Stimulated activated CD4-positive, alpha-beta T cell treated with anti-CD3 and anti-CD28 coated beads, Interleukin-4, amount 100 ng/mL, for 48 hours (primary cell): ENCODE results near the gene MAP3K1.

ENCODE experiments used
- DNase-seq, 2 donors: peaks; one replicate each; pipeline ENCODE4 v3.0.0-alpha.2; 2020; ENCODE audit warnings: low read depth in 2 of 2

MAP3K1 gene

DNA sequence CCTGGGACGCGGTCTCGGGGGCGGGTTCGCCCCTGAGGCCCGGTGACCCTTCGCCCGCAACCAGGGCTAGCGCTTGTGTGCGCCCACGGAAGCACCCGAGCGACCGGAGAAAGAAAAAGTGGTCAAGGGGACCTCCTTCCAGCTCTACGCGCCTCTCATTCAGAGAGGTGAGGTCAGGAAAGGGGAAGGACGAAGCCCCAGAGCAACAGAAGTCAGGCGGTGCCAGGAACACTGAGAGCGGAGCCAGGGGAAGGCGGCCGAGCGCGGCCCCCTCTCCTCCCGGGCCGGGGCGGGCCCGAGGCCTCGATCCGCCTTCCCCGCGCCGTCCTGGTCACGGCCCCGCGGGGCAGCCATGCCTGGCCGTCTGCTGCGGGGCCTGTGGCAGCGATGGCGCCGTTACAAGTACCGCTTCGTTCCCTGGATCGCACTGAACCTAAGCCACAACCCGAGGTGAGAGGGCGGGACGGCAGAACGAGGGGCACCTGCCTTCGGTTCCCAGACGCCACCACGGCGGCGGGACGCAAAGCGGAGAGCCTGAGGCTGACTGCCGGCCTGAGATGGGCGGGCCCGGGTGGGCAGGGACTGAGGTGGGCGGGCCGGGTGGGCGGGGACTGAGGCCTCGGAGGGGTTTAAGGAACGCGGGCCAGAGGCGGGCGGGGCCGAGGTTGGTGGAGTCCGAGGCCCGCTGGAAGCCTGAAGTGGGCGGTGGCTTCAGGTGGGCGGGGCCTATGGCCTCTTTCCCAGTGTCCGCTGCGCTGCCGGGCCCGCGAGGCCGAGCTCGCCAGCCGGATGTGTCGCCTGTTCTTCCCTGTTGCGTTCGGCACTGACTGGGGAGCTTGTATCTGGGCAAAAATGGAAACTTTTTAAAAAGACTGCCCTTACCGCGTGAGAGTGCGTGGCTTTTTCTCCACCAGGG, 94.2 kb downstream of the MAP3K1 start, which contains the start of gene SETD9:
TSS of gene SETD9 (plus strand) at position 303 of the 916 bp plus-strand sequence. CDS start at position 353, 50 bp downstream.
- DNase-seq: peak; percentile 89 to 94

DNA sequence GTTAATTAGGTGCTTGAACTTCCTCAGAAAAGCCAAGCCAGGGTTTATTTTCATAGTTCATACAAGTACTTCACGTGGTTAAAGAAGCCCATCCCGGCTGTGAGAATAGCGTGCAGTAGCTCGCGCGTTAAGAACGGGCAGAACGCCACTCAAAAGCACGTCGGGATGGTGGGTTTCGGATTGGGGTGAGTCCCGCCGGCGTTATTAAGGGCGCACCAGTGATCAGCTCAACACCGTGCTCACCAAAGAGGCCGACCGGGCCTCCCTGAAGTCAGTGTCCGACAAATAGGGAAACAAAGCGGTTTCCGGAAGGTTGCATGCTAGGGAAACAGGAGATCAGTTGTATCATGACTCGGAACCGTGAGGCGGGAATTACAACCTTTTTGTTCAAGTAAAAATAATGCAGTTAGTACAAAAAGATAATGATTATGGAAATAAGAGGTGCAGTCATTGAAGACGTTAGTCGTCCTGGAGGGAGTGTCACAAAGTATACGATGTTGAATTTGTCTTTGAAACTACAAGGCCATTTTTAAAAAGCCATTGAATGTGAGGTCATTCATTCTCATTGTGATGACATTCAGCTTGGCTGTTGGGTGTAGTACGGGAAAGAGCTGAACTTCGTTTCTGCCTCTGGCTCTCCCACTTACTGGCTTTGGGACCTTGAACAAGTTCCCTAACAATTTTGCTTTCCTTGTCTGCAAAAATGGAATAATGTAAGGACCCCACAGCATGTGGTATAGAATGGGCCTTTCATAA, 95.0 kb downstream of the MAP3K1 start:
- peak in 1 of 2 donors; percentile 27 for DNase-seq

DNA sequence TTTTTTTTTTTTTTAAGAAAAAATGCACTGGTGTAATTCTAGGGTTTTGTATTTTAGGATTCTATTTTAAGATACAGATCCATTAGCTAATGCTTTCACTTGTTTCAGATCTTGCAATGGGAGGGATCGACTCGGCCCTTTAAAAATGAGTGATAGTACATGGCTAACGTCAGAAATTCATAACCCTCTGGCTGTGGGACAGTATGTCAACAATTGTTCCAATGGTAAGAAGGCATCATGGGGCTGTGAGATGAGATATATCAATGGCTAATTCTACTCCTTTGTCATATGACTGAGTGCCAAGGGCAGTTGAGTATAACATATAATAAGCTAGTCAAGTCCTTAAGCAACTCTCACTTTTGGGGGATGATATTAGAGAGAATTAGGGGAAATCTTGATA, 98.4 kb downstream of the MAP3K1 start:
- DNase-seq: no peak

DNA sequence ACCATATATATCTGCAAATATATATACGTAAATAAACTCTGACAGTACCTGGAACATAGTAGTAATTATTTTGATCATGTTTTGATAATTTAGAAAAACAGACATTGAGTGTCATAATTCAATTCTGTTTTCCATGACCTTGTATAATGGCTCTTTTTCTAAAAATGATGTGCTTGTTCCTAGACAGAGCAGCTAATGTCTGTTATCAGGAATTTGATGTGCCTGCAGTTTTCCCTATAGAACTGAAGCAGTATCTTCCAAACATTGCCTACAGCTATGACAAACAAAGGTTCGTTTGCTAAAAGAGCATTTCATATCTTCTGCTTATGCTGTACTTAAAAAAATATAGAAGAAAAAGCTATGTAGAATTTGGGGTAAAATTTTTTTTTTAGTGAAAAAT, 99.3 kb downstream of the MAP3K1 start:
- no peak for DNase-seq

DNA sequence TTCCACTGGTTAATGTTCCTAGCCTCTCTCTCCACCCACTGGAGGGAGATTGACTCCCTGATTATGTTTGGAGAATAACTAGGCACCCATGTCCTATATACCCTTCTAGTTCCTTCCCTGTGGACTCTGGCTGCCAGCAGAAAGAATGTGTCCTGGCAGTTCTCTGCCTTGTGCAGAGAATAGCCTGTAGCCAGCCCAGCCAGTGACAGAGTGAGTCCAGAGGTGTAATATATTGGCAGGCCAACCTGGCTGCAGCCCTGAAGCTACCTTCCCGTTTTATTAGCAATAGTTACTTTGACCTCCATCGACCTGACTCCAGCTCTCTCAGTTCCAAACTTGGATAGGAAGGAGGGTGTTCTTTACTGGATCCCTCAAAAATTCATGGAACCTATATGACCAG, 102.2 kb downstream of the MAP3K1 start:
- DNase-seq: no peak

DNA sequence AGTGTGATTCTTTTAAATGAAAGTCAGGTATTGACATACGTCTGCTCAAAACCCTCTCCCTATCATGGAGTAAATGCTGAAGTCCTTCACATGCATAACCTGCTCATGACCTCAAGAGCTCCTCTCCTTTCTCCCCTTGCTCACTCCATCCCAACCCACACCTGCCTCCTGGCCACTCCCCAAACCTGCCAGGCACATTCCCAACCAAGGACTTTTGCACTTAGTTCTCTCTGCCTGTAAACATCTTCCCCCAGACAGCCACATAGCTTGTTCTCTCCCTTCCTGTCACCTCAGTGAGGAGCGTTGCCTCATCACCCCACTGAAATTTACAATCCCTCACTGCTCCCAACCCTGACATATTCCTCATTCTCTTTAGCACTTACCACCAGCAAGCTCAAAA, 102.7 kb downstream of the MAP3K1 start:
- DNase-seq: no peak

DNA sequence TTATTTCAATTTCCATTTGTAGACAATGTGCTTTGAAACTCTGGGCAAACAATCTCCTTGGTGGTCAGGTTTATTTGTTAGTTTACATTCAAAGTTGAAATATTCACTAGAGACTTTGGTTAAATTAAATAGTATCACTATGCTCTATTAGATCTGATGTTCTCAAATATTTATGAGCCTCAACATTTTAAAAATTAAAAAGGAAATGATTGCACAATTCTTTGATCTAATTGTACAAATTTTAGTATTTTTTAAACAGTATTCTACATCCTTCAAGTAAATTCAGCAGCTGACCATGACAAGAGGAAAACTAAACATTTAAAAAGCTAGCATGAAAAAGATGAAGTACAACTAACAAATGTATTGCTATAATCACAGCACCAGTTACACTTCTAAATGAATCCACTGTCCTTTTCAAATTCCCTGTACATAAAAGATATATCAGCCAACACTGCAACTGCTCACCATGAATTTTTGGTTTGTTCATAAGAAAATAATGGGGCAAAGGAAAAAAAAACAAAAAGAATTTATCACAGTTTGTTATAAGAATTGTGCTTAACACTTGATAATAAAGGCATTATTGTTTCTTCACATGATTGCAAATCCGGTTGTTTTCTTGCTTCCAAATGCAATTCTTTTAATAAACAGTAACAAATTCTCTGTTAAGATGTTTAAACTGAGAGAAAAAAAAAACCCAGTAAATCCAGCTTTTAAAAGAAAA, 104.8 kb downstream of the MAP3K1 start:
- no peak for DNase-seq

DNA sequence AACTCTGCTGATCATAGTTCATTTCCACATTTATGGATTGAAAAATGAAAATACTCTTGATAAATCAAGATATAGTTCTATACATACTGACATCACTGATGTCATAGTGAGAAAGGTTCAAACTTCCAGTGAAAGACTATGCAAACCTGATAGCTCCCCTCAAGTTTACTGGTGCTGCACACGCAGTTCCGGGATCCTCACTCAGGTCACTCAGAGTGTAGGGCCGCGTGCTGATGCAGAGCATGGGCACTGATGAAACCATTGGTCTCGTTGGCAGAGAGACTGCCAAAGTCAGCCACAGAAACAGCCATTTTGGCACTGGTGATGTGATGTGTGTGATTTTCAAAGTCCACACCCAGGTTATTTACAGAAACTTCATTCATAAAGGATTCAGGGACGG, 107.6 kb downstream of the MAP3K1 start:
- no peak for DNase-seq

DNA sequence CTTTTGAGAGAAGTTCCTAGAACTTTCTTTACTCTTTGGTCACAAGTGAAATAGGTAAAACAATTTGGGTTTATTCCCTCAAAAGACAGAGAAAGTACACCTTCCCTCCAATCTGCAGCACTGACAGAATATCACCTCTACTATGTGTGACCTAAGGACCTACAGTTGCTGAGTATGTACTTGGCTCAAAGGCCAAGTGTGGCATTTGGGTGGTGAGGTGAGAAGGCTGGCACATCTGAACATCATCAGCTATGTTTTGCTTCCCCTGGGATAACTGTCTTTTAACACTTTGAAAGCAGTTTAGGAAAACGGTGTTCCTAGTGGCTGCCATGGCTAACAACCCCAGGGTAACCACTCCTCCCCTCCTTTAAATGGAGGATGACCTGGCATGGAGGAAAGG, 119.0 kb downstream of the MAP3K1 start:
- DNase-seq: no peak

DNA sequence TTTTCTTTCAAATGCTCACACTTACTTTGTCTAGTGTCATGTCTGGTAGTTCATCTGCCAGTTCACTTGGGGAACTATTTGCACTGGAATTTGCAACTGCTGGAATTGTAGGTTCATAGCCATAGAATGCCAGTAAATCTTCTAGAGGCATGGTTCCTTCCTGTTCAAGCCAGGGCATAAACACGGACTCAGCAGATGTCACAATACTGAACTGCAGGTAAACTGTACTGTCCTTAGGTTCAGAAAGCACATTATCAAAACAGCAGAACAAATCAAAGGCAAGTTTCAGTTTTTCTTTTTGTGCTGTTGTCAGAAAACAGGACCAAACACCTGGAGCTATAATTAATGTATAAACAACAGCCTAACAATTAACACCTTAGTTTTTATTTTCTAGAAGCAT, 123.5 kb downstream of the MAP3K1 start:
- no peak for DNase-seq

DNA sequence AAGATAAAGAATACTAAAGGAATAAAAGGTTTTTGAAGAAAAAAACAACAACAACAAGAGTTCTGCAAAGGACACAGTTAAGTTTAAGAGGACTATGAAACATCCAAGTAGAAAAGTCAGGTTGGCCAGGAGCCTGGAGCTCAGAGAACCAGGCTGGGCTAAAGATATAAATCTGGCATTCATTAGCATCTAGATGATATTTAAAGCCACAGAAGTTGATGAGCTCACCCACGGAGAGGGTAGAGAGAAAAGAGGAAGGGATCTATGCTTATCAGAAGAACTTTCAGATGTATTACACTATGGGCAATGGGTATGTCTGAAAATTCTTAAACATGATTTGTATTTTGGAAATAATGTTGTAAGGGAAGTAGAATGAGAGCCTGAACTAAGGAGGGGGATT, 126.6 kb downstream of the MAP3K1 start:
- DNase-seq: no peak
